Naive thymus-derived CD4-positive, alpha-beta T cell (primary cell): ENCODE measurements around the gene RHOC. TPM values are rescaled to one million over a fixed set of nuclear protein-coding genes. Genes with fewer than 3 reads are reported as not detected.
"Not testable (repeated sequence)": the region's sequence is repeated elsewhere in the genome, so short reads cannot be mapped to it uniquely, and the experiment has no call there.

Experiments
- ATAC-seq: fragments of 150-1000 bp; cut with Tn5 transposase; 2 replicates; pipeline ENCODE4 v1.10.0; 2021; ENCODE audit warnings: mild to moderate bottlenecking, moderate library complexity
- CTCF ChIA-PET: fragments of 350-600 bp; sonication (Branson Sonifier 250); formaldehyde crosslinking; loops from one replicate; lab custom pipeline; 2021; ENCODE audit warnings: antibody characterized with exemption; lab: Charles Lee
- POLR2A ChIA-PET: fragments of 350-600 bp; sonication (Branson Sonifier 250); formaldehyde crosslinking; loops from one replicate; lab custom pipeline; 2021; ENCODE audit warnings: antibody characterized with exemption, inconsistent platforms; lab: Charles Lee
- DNase-seq, 9 donors: peaks; one replicate each; pipeline versions ENCODE4 v3.0.0 to v3.0.0-alpha.2; 2020 to 2022; ENCODE audit warnings: mixed read lengths in 1 of 9
- H3K27ac ChIP-seq: one replicate; pipeline ENCODE4 v1.7.0; 2013; ENCODE audit warnings: mild to moderate bottlenecking, low read depth, low read length, moderate library complexity
- H3K27me3 ChIP-seq, 2 donors: one replicate each; pipeline ENCODE4 v1.7.0; 2013; ENCODE audit warnings: low read length in 2 of 2, mild to moderate bottlenecking in 2 of 2, moderate library complexity in 2 of 2; ENCODE audit not compliant: control insufficient read depth in 2 of 2, insufficient read depth in 2 of 2
- H3K36me3 ChIP-seq, 3 experiments: 1 replicate in 2 of 3; 2 replicates in 1 of 3; pipeline ENCODE4 v1.7.0; 2013; ENCODE audit warnings: low read length in 3 of 3, mild to moderate bottlenecking in 3 of 3, moderate library complexity in 1 of 3; ENCODE audit not compliant: insufficient read depth in 3 of 3, control insufficient read depth in 2 of 3
- H3K4me1 ChIP-seq, 2 donors: one replicate each; pipeline ENCODE4 v1.7.0; 2013; ENCODE audit warnings: low read length in 2 of 2, mild to moderate bottlenecking in 2 of 2, moderate library complexity in 1 of 2; ENCODE audit not compliant: control insufficient read depth in 2 of 2, insufficient read depth in 2 of 2
- H3K4me3 ChIP-seq: 2 replicates; pipeline ENCODE4 v1.7.0; 2013; ENCODE audit warnings: mild to moderate bottlenecking, low read length
- H3K9me3 ChIP-seq, 3 experiments: 1 replicate in 2 of 3; 2 replicates in 1 of 3; pipeline ENCODE4 v1.7.0; 2013; ENCODE audit warnings: low read length in 3 of 3; ENCODE audit not compliant: control insufficient read depth in 2 of 3
- H3K27ac Mint-ChIP-seq, 9 donors: one replicate each; pipeline ENCODE4 v1.8.0; 2020 to 2022; ENCODE audit warnings: mixed read lengths in 9 of 9, mild to moderate bottlenecking in 8 of 9, moderate library complexity in 5 of 9, inconsistent platforms in 2 of 9
- H3K27me3 Mint-ChIP-seq, 5 donors: one replicate each; pipeline ENCODE4 v1.8.0; 2021 to 2022; ENCODE audit warnings: mixed read lengths in 5 of 5, mild to moderate bottlenecking in 1 of 5
- H3K36me3 Mint-ChIP-seq, 5 donors: one replicate each; pipeline ENCODE4 v1.8.0; 2020 to 2022; ENCODE audit warnings: mixed read lengths in 5 of 5, mild to moderate bottlenecking in 3 of 5, inconsistent platforms in 1 of 5
- H3K4me1 Mint-ChIP-seq, 7 donors: one replicate each; pipeline ENCODE4 v1.8.0; 2020 to 2022; ENCODE audit warnings: mixed read lengths in 7 of 7, mild to moderate bottlenecking in 3 of 7, inconsistent platforms in 1 of 7
- H3K4me3 Mint-ChIP-seq, 10 donors: one replicate each; pipeline ENCODE4 v1.8.0; 2020 to 2022; ENCODE audit warnings: mild to moderate bottlenecking in 10 of 10, mixed read lengths in 10 of 10, moderate library complexity in 6 of 10, inconsistent platforms in 2 of 10
- H3K9me3 Mint-ChIP-seq, 11 donors: one replicate each; pipeline ENCODE4 v1.8.0; 2020 to 2022; ENCODE audit warnings: mixed read lengths in 11 of 11, mild to moderate bottlenecking in 4 of 11, inconsistent platforms in 1 of 11, moderate library complexity in 1 of 11
- intact Hi-C, 2 donors: fragments of 100-400 bp; cut with micrococcal nuclease; formaldehyde crosslinking; loops; one replicate each; pipeline ENCODE4 v1.15.1; 2023
- polyA plus RNA-seq, 2 donors: library from polyadenylated mRNA; unstranded; fragments of 300-500 nt; fragmentation: Illumina TruSeq; gene quantifications; one replicate each; pipeline ENCODE4 v1.2.3, GENCODE V29; 2021
- total RNA-seq, 6 experiments: library from RNA in 5 of 6; stranded (reverse) in 5 of 6; gene quantifications; 1 replicate in 5 of 6; 2 replicates in 1 of 6; pipeline ENCODE4 v1.2.3 and lab custom pipeline; 2021 to 2026

The RHOC gene
- total and polyA plus RNA-seq, 7 experiments from 2014 or later = 0.57 to 89.1 (median 4.2) TPM

DNA sequence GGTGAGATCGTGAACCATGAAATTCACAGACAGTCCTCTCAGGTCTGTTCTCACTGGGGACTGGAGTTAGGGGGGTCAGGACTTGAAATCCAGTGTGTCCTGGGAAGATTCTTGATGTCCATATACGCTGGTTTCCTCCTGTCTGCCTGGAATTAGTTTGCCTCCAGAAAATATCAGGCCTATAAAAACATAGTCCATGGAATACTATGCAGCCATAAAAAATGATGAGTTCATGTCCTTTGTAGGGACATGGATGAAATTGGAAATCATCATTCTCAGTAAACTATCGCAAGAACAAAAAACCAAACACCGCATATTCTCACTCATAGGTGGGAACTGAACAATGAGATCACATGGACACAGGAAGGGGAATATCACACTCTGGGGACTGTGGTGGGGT, 17.3 kb upstream of the RHOC start:
- H3K4me1 ChIP-seq, POLR2A ChIA-PET, H3K4me3 ChIP-seq, ATAC-seq, H3K27ac ChIP-seq, H3K9me3 Mint-ChIP-seq, intact Hi-C loops, DNase-seq, H3K9me3 ChIP-seq, H3K27ac Mint-ChIP-seq, H3K36me3 Mint-ChIP-seq, CTCF ChIA-PET, H3K4me3 Mint-ChIP-seq, H3K36me3 ChIP-seq, H3K27me3 ChIP-seq: not testable (repeated sequence)
- H3K27me3 Mint-ChIP-seq = peaks cover 0 to 22% (median 16%) of the 10 kb centered on the region in 5 donors
- peaks cover 7 to 13% (median 10%) of the 10 kb centered on the region in 7 donors for H3K4me1 Mint-ChIP-seq

DNA sequence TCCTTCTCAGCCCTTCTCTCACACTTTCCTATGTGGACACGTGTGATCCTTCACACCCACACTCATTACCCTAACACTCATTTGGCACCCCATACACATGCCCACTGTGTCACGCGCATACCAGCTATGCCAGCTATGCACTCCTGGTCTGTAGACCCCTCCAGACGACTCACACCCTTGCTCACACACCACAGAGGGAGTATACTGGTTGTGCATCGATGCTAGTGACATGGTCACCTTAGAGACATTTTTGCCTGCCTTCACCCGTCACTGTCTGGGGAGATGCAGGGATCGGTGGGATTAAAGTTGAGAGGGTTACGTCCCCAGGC, 16.5 kb upstream of the RHOC start:
- H3K4me3 Mint-ChIP-seq = peak overlapping the region in 6 of 10 donors; percentile 0 to 70 (median 49)
- POLR2A ChIA-PET = no interaction called here
- CTCF ChIA-PET = no interaction called here

DNA sequence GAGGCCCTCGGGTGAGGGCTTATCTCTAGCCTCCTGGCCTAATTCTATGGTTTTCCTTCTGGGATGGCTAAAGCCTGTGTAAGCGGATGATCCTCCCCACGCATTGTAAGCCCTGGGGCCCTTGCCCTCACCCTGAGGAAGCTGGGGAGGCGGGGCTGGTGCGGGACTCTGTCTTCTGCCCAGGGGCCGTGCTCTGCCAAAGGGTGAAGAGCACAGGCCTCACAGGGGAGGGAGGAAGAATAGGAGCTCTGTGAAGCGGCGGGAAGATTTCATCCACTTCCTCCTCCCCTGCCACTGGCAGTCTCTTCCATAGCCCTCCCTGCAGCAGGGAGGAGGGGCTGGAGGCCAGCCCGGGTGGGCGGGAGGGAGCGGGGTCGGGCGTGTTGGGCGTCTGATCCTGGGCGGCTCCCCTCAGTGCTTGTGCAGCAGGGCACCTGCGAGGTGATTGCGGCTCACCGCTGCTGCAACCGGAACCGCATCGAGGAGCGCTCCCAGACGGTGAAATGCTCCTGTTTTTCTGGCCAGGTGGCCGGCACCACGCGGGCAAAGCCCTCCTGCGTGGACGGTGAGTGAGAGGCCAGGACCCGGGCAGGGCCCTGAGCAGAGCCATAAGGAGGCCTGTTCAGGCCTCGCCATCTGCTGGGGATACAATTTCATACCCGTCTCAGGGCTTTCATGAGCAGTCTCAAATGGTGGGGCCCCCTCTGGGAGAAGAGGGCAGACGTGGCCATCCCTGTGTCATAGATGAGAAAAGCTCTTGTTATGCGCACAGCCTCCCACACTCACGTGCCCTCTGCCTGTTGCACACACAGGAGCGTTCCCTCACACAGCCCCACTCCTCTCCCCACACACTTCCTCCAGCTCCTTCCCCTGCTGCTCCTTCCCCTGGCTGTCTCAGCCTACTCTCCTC, 15.9 kb upstream of the RHOC start:
- Mint-ChIP-seq H3K9me3 (no peaks in the 10 kb centered on the region), H3K4me1 (peaks cover 8 to 19% (median 14%) of the 10 kb centered on the region in 7 donors), H3K27ac (no peak overlapping the region), H3K27me3 (peaks cover 0 to 26% (median 16%) of the 10 kb centered on the region in 5 donors), H3K4me3 (peak overlapping the region in 9 of 10 donors; percentile 0 to 70 (median 56)), H3K36me3 (no peaks in the 10 kb centered on the region)
- intact Hi-C loops = no loop called here
- DNase-seq (no peak), ATAC-seq (peak; percentile 33)
- Histone ChIP-seq H3K27ac (no peak overlapping the region), H3K27me3 (no peaks in the 10 kb centered on the region), H3K9me3 (no peaks in the 10 kb centered on the region), H3K4me3 (no peak overlapping the region), H3K4me1 (no peaks in the 10 kb centered on the region), H3K36me3 (no peaks in the 10 kb centered on the region)
- ChIA-PET POLR2A (interaction anchor here (0.5 kb wide), 1 partner anchor 66 kb away, joined by 3 read pairs; no protein-coding TSS in a partner anchor), CTCF (no interaction called here)

More for the DNA sequence above, 16.5 kb upstream of the RHOC start:
- intact Hi-C loops = no loop called here
- Mint-ChIP-seq H3K9me3 (no peaks in the 10 kb centered on the region), H3K36me3 (no peaks in the 10 kb centered on the region), H3K27ac (no peak overlapping the region), H3K4me1 (peaks cover 8 to 17% (median 13%) of the 10 kb centered on the region in 7 donors), H3K27me3 (peaks cover 0 to 26% (median 16%) of the 10 kb centered on the region in 5 donors)
- H3K4me3 ChIP-seq = no peak overlapping the region
- ATAC-seq (no peak), DNase-seq (no peak)
- H3K27me3 ChIP-seq = no peaks in the 10 kb centered on the region
- no peaks in the 10 kb centered on the region for H3K36me3 ChIP-seq
- H3K4me1 ChIP-seq = no peaks in the 10 kb centered on the region
- H3K9me3 ChIP-seq = no peaks in the 10 kb centered on the region
- no peak overlapping the region for H3K27ac ChIP-seq

DNA sequence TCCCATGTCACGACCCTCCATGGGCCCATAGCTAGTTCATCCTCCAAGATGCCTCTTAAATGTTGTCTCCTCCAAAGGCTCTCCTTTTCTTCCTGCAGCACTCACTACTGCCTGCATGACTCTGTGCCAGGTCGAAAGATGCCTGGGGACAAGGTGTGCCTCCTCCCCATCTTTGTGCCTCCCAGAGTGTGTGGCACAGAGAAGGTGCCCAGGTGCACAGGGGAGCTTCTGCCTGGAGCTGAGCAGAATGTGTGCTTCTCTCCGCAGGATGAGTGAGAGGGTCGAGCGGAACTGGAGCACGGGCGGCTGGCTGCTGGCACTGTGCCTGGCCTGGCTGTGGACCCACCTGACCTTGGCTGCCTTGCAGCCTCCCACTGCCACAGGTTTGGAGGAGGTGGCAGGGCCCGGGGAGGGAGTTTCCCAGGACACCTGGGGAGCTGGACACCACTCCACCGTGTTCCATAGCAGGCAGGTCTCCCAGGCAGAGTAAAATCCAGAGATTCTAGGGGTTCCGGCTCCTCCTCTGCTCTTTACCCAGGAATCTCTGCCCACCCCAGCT, 15.1 kb upstream of the RHOC start:
- CTCF ChIA-PET = interaction anchor here (3.1 kb wide), 1 partner anchor 351 kb away, joined by 11 read pairs; the partner anchor contains the start of gene LRIG2
- intact Hi-C loops = no loop called here
- peaks cover 8 to 24% (median 14%) of the 10 kb centered on the region in 7 donors for H3K4me1 Mint-ChIP-seq
- Histone ChIP-seq H3K4me3 (no peak overlapping the region), H3K4me1 (no peaks in the 10 kb centered on the region), H3K27me3 (no peaks in the 10 kb centered on the region), H3K9me3 (no peaks in the 10 kb centered on the region), H3K36me3 (no peaks in the 10 kb centered on the region), H3K27ac (no peak overlapping the region)
- H3K4me3 Mint-ChIP-seq = peak overlapping the region in 1 of 10 donors; percentile 25
- no peak overlapping the region for H3K27ac Mint-ChIP-seq
- H3K36me3 Mint-ChIP-seq = no peaks in the 10 kb centered on the region
- H3K27me3 Mint-ChIP-seq = peaks cover 0 to 26% (median 16%) of the 10 kb centered on the region in 5 donors
- DNase-seq (no peak), ATAC-seq (no peak)
- H3K9me3 Mint-ChIP-seq = no peaks in the 10 kb centered on the region
- POLR2A ChIA-PET = no interaction called here

DNA sequence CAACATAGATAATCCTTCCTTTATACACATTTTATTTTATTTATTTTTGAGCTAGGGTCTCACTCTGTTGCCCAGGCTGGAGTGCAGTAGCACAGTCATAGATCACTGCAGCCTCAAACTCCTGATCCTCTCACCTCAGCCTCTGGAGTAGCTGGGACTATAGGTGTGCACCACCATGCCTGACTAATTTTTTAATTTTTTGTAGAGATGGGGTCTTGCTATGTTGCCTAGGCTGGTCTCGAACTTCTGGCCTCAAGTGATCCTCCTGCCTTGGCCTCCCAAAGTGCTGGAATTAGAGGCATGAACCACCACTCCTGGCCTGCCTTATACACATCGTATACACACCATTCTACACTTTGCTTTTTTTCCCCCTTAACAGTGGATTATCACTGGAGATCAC, 14.4 kb upstream of the RHOC start:
- H3K4me3 Mint-ChIP-seq, POLR2A ChIA-PET, H3K27ac Mint-ChIP-seq, H3K4me1 ChIP-seq, H3K27ac ChIP-seq, H3K4me3 ChIP-seq, DNase-seq, H3K36me3 ChIP-seq, intact Hi-C loops, H3K9me3 Mint-ChIP-seq, H3K27me3 ChIP-seq, ATAC-seq, H3K9me3 ChIP-seq, H3K36me3 Mint-ChIP-seq: not testable (repeated sequence)
- peaks cover 0 to 26% (median 16%) of the 10 kb centered on the region in 5 donors for H3K27me3 Mint-ChIP-seq
- CTCF ChIA-PET = interaction anchor here (0.9 to 3.1 kb wide), 2 partner anchors 83 to 351 kb away, joined by 4 to 11 read pairs; partner anchors contain the start of gene LRIG2
- peaks cover 13 to 30% (median 17%) of the 10 kb centered on the region in 7 donors for H3K4me1 Mint-ChIP-seq

DNA sequence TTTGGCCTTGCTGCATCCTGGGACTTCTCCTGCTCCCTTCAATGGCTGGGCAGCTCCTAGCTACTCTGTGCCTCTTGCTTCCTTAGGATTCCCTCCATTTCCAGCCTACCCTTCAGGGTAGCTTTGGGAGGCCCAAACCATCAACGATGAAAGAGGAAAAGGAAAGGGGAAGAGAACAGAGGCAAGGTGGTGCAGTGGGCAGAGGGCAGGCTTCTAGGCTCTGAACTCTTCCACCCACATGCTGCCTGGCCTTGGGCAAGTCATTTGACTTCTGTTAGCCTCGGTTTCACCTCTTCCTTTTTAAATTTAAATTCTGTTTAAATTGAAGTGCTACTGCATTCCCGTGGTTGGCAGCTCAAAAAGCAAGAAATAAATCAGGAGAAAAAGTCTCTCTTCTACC, 13.9 kb upstream of the RHOC start:
- no peaks in the 10 kb centered on the region for H3K9me3 Mint-ChIP-seq
- ATAC-seq = no peak
- peaks cover 14 to 35% (median 22%) of the 10 kb centered on the region in 7 donors for H3K4me1 Mint-ChIP-seq
- H3K4me1 ChIP-seq = peaks cover 3 to 4% of the 10 kb centered on the region in 2 donors
- ChIA-PET CTCF (interaction anchor here (0.7 to 3.1 kb wide), 3 partner anchors 43 to 352 kb away, joined by 3 to 11 read pairs (median 4); partner anchors contain the start of gene LRIG2), POLR2A (no interaction called here)
- intact Hi-C loops = no loop called here
- no peak for DNase-seq
- H3K36me3 ChIP-seq = no peaks in the 10 kb centered on the region
- H3K27ac ChIP-seq = no peak overlapping the region
- no peaks in the 10 kb centered on the region for H3K36me3 Mint-ChIP-seq
- H3K27ac Mint-ChIP-seq = no peak overlapping the region
- peaks cover 0 to 26% (median 16%) of the 10 kb centered on the region in 5 donors for H3K27me3 Mint-ChIP-seq
- H3K4me3 Mint-ChIP-seq = no peak overlapping the region
- no peaks in the 10 kb centered on the region for H3K9me3 ChIP-seq
- no peak overlapping the region for H3K4me3 ChIP-seq
- H3K27me3 ChIP-seq = no peaks in the 10 kb centered on the region
